AG09319 (cell line): ENCODE measurements around the gene WDR41.

ENCODE experiments used
- DNase-seq: peaks from one replicate; pipeline ENCODE4 v3.0.0-alpha.2; 2010; ENCODE audit warnings: low read depth; ENCODE audit errors: extremely low read depth
- TF ChIP-seq, protein P1 (sequence below): IDR thresholded peaks from 2 replicates; pipeline ENCODE4 v1.5.1; 2011; ENCODE audit warnings: low read depth, mild to moderate bottlenecking, inconsistent platforms, low read length, moderate library complexity

The WDR41 gene

GRCh38 chr5:77443670-77444069 lies 48.4 kb downstream of the WDR41 start:
- DNase-seq = no peak
- TF ChIP-seq, protein P1, sequence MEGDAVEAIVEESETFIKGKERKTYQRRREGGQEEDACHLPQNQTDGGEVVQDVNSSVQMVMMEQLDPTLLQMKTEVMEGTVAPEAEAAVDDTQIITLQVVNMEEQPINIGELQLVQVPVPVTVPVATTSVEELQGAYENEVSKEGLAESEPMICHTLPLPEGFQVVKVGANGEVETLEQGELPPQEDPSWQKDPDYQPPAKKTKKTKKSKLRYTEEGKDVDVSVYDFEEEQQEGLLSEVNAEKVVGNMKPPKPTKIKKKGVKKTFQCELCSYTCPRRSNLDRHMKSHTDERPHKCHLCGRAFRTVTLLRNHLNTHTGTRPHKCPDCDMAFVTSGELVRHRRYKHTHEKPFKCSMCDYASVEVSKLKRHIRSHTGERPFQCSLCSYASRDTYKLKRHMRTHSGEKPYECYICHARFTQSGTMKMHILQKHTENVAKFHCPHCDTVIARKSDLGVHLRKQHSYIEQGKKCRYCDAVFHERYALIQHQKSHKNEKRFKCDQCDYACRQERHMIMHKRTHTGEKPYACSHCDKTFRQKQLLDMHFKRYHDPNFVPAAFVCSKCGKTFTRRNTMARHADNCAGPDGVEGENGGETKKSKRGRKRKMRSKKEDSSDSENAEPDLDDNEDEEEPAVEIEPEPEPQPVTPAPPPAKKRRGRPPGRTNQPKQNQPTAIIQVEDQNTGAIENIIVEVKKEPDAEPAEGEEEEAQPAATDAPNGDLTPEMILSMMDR = no peak

- no peak for DNase-seq
- TF ChIP-seq, protein P1 = no peak
Observed at GRCh38 chr5:77438071-77438470, 54.0 kb downstream of the WDR41 start.

- TF ChIP-seq, protein P1 = peak; percentile 18
- no peak for DNase-seq
Observed at GRCh38 chr5:77437194-77437593, 54.9 kb downstream of the WDR41 start.

DNA sequence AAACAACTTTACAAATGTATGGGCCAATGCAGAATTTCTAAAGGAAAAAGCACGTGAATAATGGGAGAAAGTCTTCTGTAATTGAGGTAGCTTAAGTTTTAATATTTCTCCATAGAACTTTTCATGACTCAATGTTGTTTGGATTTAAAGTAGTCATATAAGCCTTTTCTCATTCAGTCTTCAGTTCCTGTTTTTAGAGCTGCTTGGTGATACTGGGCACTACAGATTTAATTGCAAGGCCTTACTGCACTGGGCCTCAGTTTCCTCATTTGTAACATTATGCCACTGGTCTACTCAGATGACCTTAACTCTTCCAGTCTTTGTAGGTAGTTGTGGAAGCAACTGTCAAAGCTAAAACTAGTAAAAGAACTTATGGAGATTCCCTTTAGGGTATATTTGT lies 60.4 kb downstream of the WDR41 start:
- TF ChIP-seq, protein P1 = no peak
- no peak for DNase-seq

- TF ChIP-seq, protein P1 = no peak
- no peak for DNase-seq
Observed at GRCh38 chr5:77431286-77431685, 60.8 kb downstream of the WDR41 start.

- TF ChIP-seq, protein P1 = no peak
Observed at GRCh38 chr5:77430726-77431125, 61.4 kb downstream of the WDR41 start.

DNA sequence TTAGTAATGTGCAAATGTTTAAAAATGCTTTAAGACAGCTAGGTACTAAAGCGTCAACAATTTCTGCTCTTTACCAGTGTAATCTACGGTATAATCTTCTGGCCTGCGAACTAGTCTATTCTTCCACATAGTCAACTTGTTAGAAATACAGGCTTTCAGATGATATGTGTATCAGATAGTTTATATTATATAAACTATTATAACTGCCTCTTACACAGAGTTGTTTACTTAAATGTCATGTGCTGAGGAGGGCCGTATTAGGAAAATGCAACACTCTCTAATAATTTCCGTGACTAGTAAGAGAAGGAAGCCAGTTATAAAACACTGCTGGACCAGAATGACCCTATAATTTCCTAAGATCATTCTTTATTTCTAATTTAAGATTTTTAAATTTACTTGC lies 63.6 kb downstream of the WDR41 start:
- TF ChIP-seq, protein P1 = no peak
- no peak for DNase-seq

More at GRCh38 chr5:77430726-77431125, 61.4 kb downstream of the WDR41 start:
- DNase-seq = no peak
